HCT116 (cell line): Measurements from ENCODE around the gene ALDOA. TPM values are rescaled to one million over a fixed set of nuclear protein-coding genes. Genes with fewer than 3 reads are reported as not detected.

ENCODE experiments used
- ATAC-seq: fragments of 200-7000 bp; cut with Tn5 transposase; 2 replicates; pipeline ENCODE4 v1.9.1; 2020; ENCODE audit warnings: mild to moderate bottlenecking, moderate library complexity
- BruUV-seq: library from RNA; stranded (reverse); fragments of 400-500 nt; replicated peaks from 2 replicates; lab custom pipeline; 2021; lab: Mats Ljungman, UMichigan
- CTCF ChIA-PET: fragments of 300-600 bp; sonication (Branson Sonifier 250); formaldehyde crosslinking; loops from one replicate; lab custom pipeline; 2021; ENCODE audit warnings: antibody characterized with exemption; lab: Charles Lee
- POLR2A ChIA-PET: fragments of 300-600, 350-600 bp; sonication (Branson Sonifier 250); formaldehyde crosslinking; loops from one replicate; lab custom pipeline; 2021; ENCODE audit warnings: antibody characterized with exemption; lab: Charles Lee
- RAD21 ChIA-PET, 2 experiments: fragments of 300-600 bp; sonication (Branson Sonifier 250); formaldehyde crosslinking; loops; one replicate each; lab custom pipeline; 2023; ENCODE audit warnings: low total read pairs in 2 of 2; ENCODE audit not compliant: uncharacterized antibody in 2 of 2, unreplicated experiment in 2 of 2, low non-redundant PET in 1 of 2; lab: Charles Lee
- DNase-seq: peaks from one replicate; pipeline ENCODE4 v3.0.0-alpha.2; 2010; ENCODE audit warnings: low read depth, low spot score
- H2AFZ ChIP-seq: fragments of 200-600 bp; shearing (Covaris generic), sonication (generic); 2 replicates; pipeline ENCODE4 v1.6.1; 2017; ENCODE audit warnings: low read depth, mixed run types, mixed read lengths, antibody characterized with exemption, low read length; ENCODE audit not compliant: poor library complexity, severe bottlenecking
- H3K27ac ChIP-seq: 2 replicates; pipeline ENCODE4 v1.5.1; 2012; ENCODE audit warnings: low read depth, low read length
- H3K27me3 ChIP-seq: fragments of 200-600 bp; sonication (generic); 2 replicates; pipeline ENCODE4 v1.6.1; 2016; ENCODE audit warnings: mixed run types, low read length, mixed read lengths; ENCODE audit not compliant: insufficient read depth
- H3K36me3 ChIP-seq, 2 experiments: fragments of 200-500 bp in 1 of 2; fragments of 200-600 bp in 1 of 2; sonication (Bioruptor generic) in 1 of 2; sonication (generic) in 1 of 2; 2 replicates each; pipeline versions ENCODE4 v1.5.1 to v1.6.1; 2014 to 2016; ENCODE audit warnings: low read length in 2 of 2, inconsistent platforms in 1 of 2, mixed read lengths in 1 of 2, mixed run types in 1 of 2; ENCODE audit not compliant: insufficient read depth in 2 of 2, control insufficient read depth in 1 of 2
- H3K4me1 ChIP-seq, 2 experiments: fragments of 200-600 bp in 1 of 2; sonication (generic) in 1 of 2; 2 replicates each; pipeline versions ENCODE4 v1.5.1 to v1.6.1; 2012 to 2017; ENCODE audit warnings: low read length in 2 of 2, inconsistent platforms in 1 of 2, mild to moderate bottlenecking in 1 of 2, mixed read lengths in 1 of 2, mixed run types in 1 of 2, moderate library complexity in 1 of 2; ENCODE audit not compliant: insufficient read depth in 2 of 2, control insufficient read depth in 1 of 2
- H3K4me2 ChIP-seq: fragments of 200-600 bp; sonication (generic); 2 replicates; pipeline ENCODE4 v1.6.1; 2017; ENCODE audit warnings: mixed run types, low read length, mixed read lengths
- H3K4me3 ChIP-seq, 2 experiments: fragments of 200-600 bp in 1 of 2; sonication (generic) in 1 of 2; replicated peaks in 1 of 2; 2 replicates each; pipeline ENCODE4 v1.5.1; 2011 to 2016; ENCODE audit warnings: low read length in 2 of 2, control low read depth in 1 of 2, low read depth in 1 of 2, mild to moderate bottlenecking in 1 of 2, mixed read lengths in 1 of 2, mixed run types in 1 of 2
- H3K79me2 ChIP-seq: fragments of 200-600 bp; sonication (generic); 2 replicates; pipeline ENCODE4 v1.6.1; 2017; ENCODE audit warnings: mild to moderate bottlenecking, mixed run types, low read length, moderate library complexity, mixed read lengths; ENCODE audit not compliant: insufficient read depth
- H3K9ac ChIP-seq: fragments of 200-600 bp; sonication (generic); 2 replicates; pipeline ENCODE4 v1.6.1; 2016; ENCODE audit warnings: low read length, mixed read lengths
- H3K9me2 ChIP-seq: fragments of 200-600 bp; sonication (generic), shearing (Covaris generic); 2 replicates; pipeline ENCODE4 v1.6.1; 2017; ENCODE audit warnings: mixed run types, mild to moderate bottlenecking, moderate library complexity; ENCODE audit not compliant: insufficient read depth
- H3K9me3 ChIP-seq, 2 experiments: fragments of 200-500 bp in 1 of 2; fragments of 200-600 bp in 1 of 2; sonication (Bioruptor generic) in 1 of 2; sonication (generic) in 1 of 2; 2 replicates each; pipeline ENCODE4 v1.6.1; 2014 to 2017; ENCODE audit warnings: low read length in 2 of 2, mixed read lengths in 2 of 2, inconsistent platforms in 1 of 2, low read depth in 1 of 2, mild to moderate bottlenecking in 1 of 2, mixed run types in 1 of 2, moderate library complexity in 1 of 2; ENCODE audit not compliant: control insufficient read depth in 1 of 2, insufficient read depth in 1 of 2
- H4K20me1 ChIP-seq: fragments of 200-600 bp; sonication (generic), shearing (Covaris generic); 2 replicates; pipeline ENCODE4 v1.6.1; 2017; ENCODE audit warnings: mixed run types, mild to moderate bottlenecking, moderate library complexity; ENCODE audit not compliant: insufficient read depth
- EZH2phosphoT487 ChIP-seq: fragments of 200-600 bp; IDR thresholded peaks from 2 replicates; pipeline ENCODE4 v1.6.1; 2018; ENCODE audit warnings: antibody characterized with exemption, borderline replicate concordance
- FOSL1 ChIP-seq: IDR thresholded peaks from 2 replicates; pipeline ENCODE4 v1.6.1; 2012; ENCODE audit warnings: low read depth
- MAX ChIP-seq: IDR thresholded peaks from 2 replicates; pipeline ENCODE4 v1.6.1; 2012
- REST ChIP-seq: IDR thresholded peaks from 2 replicates; pipeline ENCODE4 v1.6.1; 2012; ENCODE audit warnings: low read depth
- SIN3A ChIP-seq: IDR thresholded peaks from 2 replicates; pipeline ENCODE4 v1.6.1; 2012; ENCODE audit warnings: low read depth
- SRF ChIP-seq: IDR thresholded peaks from 2 replicates; pipeline ENCODE4 v1.6.1; 2012; ENCODE audit warnings: low read depth
- TCF7L2 ChIP-seq: IDR thresholded peaks from 2 replicates; pipeline ENCODE4 v1.7.0; 2011; ENCODE audit warnings: borderline replicate concordance, inconsistent platforms; ENCODE audit not compliant: insufficient read depth, insufficient read length; ENCODE audit errors: extremely low read depth
- YY1 ChIP-seq: IDR thresholded peaks from 2 replicates; pipeline ENCODE4 v1.6.1; 2011; ENCODE audit warnings: low read length, low read depth, moderate library complexity, mild to moderate bottlenecking; ENCODE audit not compliant: insufficient replicate concordance; ENCODE audit errors: extremely low read depth
- ZFX ChIP-seq: fragments of 450-650 bp; IDR thresholded peaks from 2 replicates; pipeline ENCODE4 v1.6.1; 2017
- ZNF274 ChIP-seq: fragments of 200-500 bp; sonication (Bioruptor generic); IDR thresholded peaks from 2 replicates; pipeline ENCODE4 v1.6.1; 2014; ENCODE audit warnings: mild to moderate bottlenecking, low read depth, low read length, inconsistent platforms
- intact Hi-C: fragments of 100-400 bp; cut with micrococcal nuclease; formaldehyde crosslinking; loops from 2 replicates; pipeline ENCODE4 v1.10.0; 2022
- total RNA-seq: library from RNA; stranded (reverse); gene quantifications from one replicate; pipeline ENCODE4 v1.2.1, GENCODE V29; 2021; ENCODE audit not compliant: unreplicated experiment
- TF ChIP-seq, protein P1 (sequence below): IDR thresholded peaks from 2 replicates; pipeline ENCODE4 v1.6.1; 2011; ENCODE audit warnings: mild to moderate bottlenecking, low read length, moderate library complexity; ENCODE audit not compliant: insufficient replicate concordance; ENCODE audit errors: extremely low read depth

Gene ALDOA
- total RNA-seq, 1 experiment from 2014 or later: 2,423 TPM

- no peak for DNase-seq
These were observed 22.8 kb downstream of the ALDOA start for GRCh38 chr16:30088237-30088831.

DNA sequence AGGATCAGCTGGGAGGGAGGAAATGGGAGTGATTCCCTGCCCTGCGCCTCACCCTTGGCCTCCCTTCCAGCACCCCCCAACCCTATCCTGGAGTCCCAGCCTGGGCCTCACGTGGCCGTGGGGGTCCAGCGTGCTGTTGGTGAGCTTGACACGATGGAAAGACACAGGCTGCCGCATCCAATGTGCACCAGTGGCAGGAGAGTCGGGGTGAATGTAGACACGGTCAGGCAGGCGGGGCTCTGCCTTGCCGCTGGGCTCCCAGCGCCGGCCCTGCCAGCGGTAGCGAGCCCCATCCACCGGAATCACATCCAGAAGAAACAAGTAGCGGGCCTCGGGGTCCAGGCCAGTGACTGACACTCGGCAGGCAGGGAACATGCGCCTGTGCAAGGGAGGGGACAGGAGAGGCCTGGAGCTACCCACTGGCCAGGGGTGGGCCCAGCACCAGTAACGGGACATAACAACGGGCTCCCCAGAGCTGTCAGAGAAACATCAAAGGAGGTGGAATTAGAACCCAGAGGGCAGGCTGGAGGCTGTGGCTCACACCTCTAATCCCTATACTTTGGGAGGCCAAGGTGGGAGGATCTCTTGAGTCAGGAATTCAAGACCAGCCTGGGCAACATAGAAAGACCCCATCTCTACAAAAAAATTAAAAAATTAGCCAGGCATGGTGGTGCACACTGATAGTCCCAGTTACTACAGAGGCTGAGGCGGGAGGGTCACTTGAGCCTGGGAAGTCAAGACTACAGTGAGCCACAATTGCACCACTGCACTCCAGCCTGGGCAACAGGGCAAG lies 23.5 kb downstream of the ALDOA start:
- no peak for DNase-seq
- Histone ChIP-seq H2AFZ (no peak overlapping the region), H3K9ac (no peak overlapping the region), H3K4me3 (no peak overlapping the region), H3K27me3 (no peaks in the 10 kb centered on the region), H4K20me1 (no peaks in the 10 kb centered on the region), H3K4me2 (no peak overlapping the region), H3K79me2 (no peaks in the 10 kb centered on the region), H3K36me3 (peaks cover 2 to 12% of the 10 kb centered on the region in 2 experiments; a peak in 3 of 4 replicates), H3K27ac (no peak overlapping the region; the same call in 1 of the 2 replicates), H3K9me3 (no peaks in the 10 kb centered on the region), H3K9me2 (no peaks in the 10 kb centered on the region), H3K4me1 (peaks cover 14 to 47% of the 10 kb centered on the region in 2 experiments)
- BruUV-seq: no TSS peak
- CTCF ChIA-PET: interaction anchor here (6.3 kb wide), 1 partner anchor 22 kb away, joined by 48 read pairs; no protein-coding TSS in a partner anchor
- intact Hi-C loops: no loop called here
- ATAC-seq: no peak
- POLR2A ChIA-PET: interaction anchor here (2.7 kb wide), 1 partner anchor 23 kb away, joined by 10 read pairs; the partner anchor contains the start of gene ALDOA
- RAD21 ChIA-PET: no interaction called here
- no peak for TF ChIP-seq ZNF274
- TF ChIP-seq, protein P1, sequence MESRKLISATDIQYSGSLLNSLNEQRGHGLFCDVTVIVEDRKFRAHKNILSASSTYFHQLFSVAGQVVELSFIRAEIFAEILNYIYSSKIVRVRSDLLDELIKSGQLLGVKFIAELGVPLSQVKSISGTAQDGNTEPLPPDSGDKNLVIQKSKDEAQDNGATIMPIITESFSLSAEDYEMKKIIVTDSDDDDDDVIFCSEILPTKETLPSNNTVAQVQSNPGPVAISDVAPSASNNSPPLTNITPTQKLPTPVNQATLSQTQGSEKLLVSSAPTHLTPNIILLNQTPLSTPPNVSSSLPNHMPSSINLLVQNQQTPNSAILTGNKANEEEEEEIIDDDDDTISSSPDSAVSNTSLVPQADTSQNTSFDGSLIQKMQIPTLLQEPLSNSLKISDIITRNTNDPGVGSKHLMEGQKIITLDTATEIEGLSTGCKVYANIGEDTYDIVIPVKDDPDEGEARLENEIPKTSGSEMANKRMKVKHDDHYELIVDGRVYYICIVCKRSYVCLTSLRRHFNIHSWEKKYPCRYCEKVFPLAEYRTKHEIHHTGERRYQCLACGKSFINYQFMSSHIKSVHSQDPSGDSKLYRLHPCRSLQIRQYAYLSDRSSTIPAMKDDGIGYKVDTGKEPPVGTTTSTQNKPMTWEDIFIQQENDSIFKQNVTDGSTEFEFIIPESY: no peak
- no peak for TF ChIP-seq ZFX
- TF ChIP-seq FOSL1: no peak
- no peak for TF ChIP-seq EZH2phosphoT487
- no peak for TF ChIP-seq YY1
- TF ChIP-seq SIN3A: no peak
- no peak for TF ChIP-seq SRF
- no peak for TF ChIP-seq TCF7L2
- TF ChIP-seq REST: no peak

More at GRCh38 chr16:30088237-30088831, 22.8 kb downstream of the ALDOA start:
- Histone ChIP-seq H3K9me2 (no peaks in the 10 kb centered on the region), H3K27me3 (no peaks in the 10 kb centered on the region), H3K9me3 (no peaks in the 10 kb centered on the region), H3K36me3 (peaks cover 4 to 19% of the 10 kb centered on the region in 2 experiments; a peak in 3 of 4 replicates), H2AFZ (no peak overlapping the region), H3K27ac (no peak overlapping the region; the same call in 1 of the 2 replicates), H3K79me2 (no peaks in the 10 kb centered on the region)
- no peak for TF ChIP-seq MAX
- TF ChIP-seq, all 23 proteins: peak for 0
- Histone ChIP-seq H3K9ac (no peak overlapping the region), H3K4me3 (no peak overlapping the region), H4K20me1 (no peaks in the 10 kb centered on the region), H3K4me1 (peaks cover 14 to 47% of the 10 kb centered on the region in 2 experiments), H3K4me2 (no peak overlapping the region)
- no peak for ATAC-seq
- ChIA-PET RAD21 (no interaction called here), POLR2A (no interaction called here), CTCF (no interaction called here)
- intact Hi-C loops: no loop called here
- BruUV-seq: no TSS peak
